Kidney (tissue), 14 donors: ENCODE measurements around the gene NOD2. TPM values are rescaled to one million over a fixed set of nuclear protein-coding genes. Genes with fewer than 3 reads are reported as not detected.

ENCODE experiments used
- DNase-seq, 5 donors: peaks; one replicate each; pipeline ENCODE4 v3.0.0-alpha.2; 2013 to 2020
- FAIRE-seq: peaks from 2 replicates; lab custom pipeline; 2012; peaks lifted over from hg19 to GRCh38; lab: Jason Lieb, UNC
- H3K27ac ChIP-seq, 2 donors: one replicate each; pipeline ENCODE4 v1.7.0; 2013; ENCODE audit warnings: low read depth in 2 of 2, low read length in 2 of 2, inconsistent platforms in 1 of 2
- H3K27me3 ChIP-seq: one replicate; pipeline ENCODE4 v1.7.1; 2013; ENCODE audit warnings: low read length, inconsistent platforms; ENCODE audit not compliant: control insufficient read depth, insufficient read depth
- H3K36me3 ChIP-seq, 3 donors: one replicate each; pipeline versions ENCODE4 v1.7.0 to v1.7.1; 2013; ENCODE audit warnings: low read length in 3 of 3, control low read depth in 1 of 3, inconsistent platforms in 1 of 3; ENCODE audit not compliant: insufficient read depth in 3 of 3, control insufficient read depth in 2 of 3
- H3K4me1 ChIP-seq, 3 donors: one replicate each; pipeline versions ENCODE4 v1.7.0 to v1.7.1; 2013; ENCODE audit warnings: low read length in 3 of 3, inconsistent platforms in 1 of 3, low read depth in 1 of 3; ENCODE audit not compliant: control insufficient read depth in 2 of 3, insufficient read depth in 2 of 3
- H3K4me3 ChIP-seq, 3 donors: one replicate each; pipeline versions ENCODE4 v1.7.0 to v1.8.1; 2013; ENCODE audit warnings: low read length in 3 of 3, control low read depth in 1 of 3, inconsistent platforms in 1 of 3
- H3K9ac ChIP-seq, 3 donors: one replicate each; pipeline versions ENCODE4 v1.7.0 to v1.7.1; 2013; ENCODE audit warnings: low read length in 3 of 3, control low read depth in 1 of 3, inconsistent platforms in 1 of 3
- H3K9me3 ChIP-seq, 3 donors: one replicate each; pipeline versions ENCODE4 v1.7.0 to v1.7.1; 2013; ENCODE audit warnings: low read length in 3 of 3, control low read depth in 1 of 3, inconsistent platforms in 1 of 3; ENCODE audit not compliant: control insufficient read depth in 2 of 3, insufficient read depth in 1 of 3
- intact Hi-C: fragments of 100-400 bp; cut with DNase I; formaldehyde crosslinking; loops from one replicate; pipeline ENCODE4 v1.11.1; 2022
- polyA plus RNA-seq: library from polyadenylated mRNA; stranded (reverse); fragments of 350-450 nt; fragmentation: Illumina TruSeq; extraction: RNeasy Lipid Tissue Mini Kit (QIAGEN cat#74804); gene quantifications from one replicate; pipeline ENCODE4 v1.2.3, GENCODE V29; 2014; ENCODE audit warnings: low read depth, low replicate concordance; ENCODE audit not compliant: insufficient read depth
- total RNA-seq: library from RNA; stranded (reverse); fragmentation: NEBNext Ultra II Directional; extraction: Animal tissue kit (Norgen Biotek cat#: 25700); gene quantifications from one replicate; pipeline ENCODE4 v1.2.1, GENCODE V29; 2021
- TF ChIP-seq, protein P1 (sequence below): IDR thresholded peaks from 3 replicates; pipeline ENCODE4 v1.5.1; 2012; ENCODE audit warnings: mild to moderate bottlenecking, moderate library complexity, borderline replicate concordance; ENCODE audit not compliant: insufficient read depth; ENCODE audit errors: extremely low read depth
- donor health status: control.
- donor health status: control.
- donor health status: control.
- donor health status: control.
- donor health status: control.
- donor health status: DM: yes; HTN: yes; CAD: no.
- donor health status: Normal renal cell carcinoma (clear cell type).

Gene NOD2
- total and polyA plus RNA-seq, 2 donors from 2014 or later: 0.22 to 3.6 TPM

DNA sequence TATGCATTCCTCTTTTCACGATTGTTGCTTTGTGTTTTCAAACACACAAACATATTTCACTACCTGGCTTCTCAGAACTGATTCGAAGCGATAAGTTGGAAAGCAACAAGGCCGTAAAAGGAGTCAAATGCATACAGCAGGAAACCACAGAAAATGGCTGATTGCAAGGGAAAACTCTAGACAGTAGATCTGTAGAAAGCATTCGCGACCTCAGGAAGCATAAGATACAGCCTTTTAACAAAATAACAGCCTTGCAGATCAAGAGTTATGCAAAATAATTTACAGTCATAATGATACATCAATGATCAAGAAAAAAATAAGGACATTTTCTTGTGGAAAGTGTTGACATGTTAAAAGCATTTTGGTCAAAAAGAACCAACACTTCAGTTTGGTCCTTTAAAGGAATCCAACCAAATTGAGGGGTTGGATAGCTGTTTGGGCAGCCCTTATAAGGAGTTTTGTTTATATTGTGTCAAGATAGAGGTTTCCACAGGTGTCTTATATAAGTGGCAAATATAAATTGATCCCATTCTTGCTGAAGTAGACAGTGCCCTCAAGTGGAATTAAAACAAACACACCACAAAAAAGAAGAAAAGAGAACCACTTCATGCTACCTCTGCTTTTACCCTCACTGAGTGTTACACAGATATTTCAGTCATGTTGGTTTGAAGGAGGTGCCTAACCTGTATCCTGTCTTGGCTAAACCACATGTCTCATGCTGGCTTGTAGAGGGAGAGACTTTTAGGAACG, 54.0 kb downstream of the NOD2 start:
- Histone ChIP-seq H3K4me1 (peaks cover 0 to 5% (median 0%) of the 10 kb centered on the region in 3 donors), H3K9ac (no peak overlapping the region), H3K27ac (peak overlapping the region in 1 of 2 donors; percentile 15), H3K27me3 (no peaks in the 10 kb centered on the region), H3K9me3 (no peaks in the 10 kb centered on the region), H3K4me3 (no peak overlapping the region), H3K36me3 (peaks cover 0 to 3% (median 0%) of the 10 kb centered on the region in 3 donors)
- DNase-seq (peak in 2 of 5 donors; percentile 62 to 78), FAIRE-seq (no peak)
- intact Hi-C loops: no loop called here
- TF ChIP-seq, protein P1, sequence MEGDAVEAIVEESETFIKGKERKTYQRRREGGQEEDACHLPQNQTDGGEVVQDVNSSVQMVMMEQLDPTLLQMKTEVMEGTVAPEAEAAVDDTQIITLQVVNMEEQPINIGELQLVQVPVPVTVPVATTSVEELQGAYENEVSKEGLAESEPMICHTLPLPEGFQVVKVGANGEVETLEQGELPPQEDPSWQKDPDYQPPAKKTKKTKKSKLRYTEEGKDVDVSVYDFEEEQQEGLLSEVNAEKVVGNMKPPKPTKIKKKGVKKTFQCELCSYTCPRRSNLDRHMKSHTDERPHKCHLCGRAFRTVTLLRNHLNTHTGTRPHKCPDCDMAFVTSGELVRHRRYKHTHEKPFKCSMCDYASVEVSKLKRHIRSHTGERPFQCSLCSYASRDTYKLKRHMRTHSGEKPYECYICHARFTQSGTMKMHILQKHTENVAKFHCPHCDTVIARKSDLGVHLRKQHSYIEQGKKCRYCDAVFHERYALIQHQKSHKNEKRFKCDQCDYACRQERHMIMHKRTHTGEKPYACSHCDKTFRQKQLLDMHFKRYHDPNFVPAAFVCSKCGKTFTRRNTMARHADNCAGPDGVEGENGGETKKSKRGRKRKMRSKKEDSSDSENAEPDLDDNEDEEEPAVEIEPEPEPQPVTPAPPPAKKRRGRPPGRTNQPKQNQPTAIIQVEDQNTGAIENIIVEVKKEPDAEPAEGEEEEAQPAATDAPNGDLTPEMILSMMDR: no peak

GRCh38 chr16:50751528-50751927, 58.1 kb downstream of the NOD2 start:
- no peaks in the 10 kb centered on the region for H3K4me1 ChIP-seq
- no peaks in the 10 kb centered on the region for H3K9me3 ChIP-seq
- intact Hi-C loops: no loop called here
- DNase-seq: no peak
- no peak overlapping the region for H3K4me3 ChIP-seq
- no peak overlapping the region for H3K27ac ChIP-seq
- no peak overlapping the region for H3K9ac ChIP-seq
- FAIRE-seq: no peak
- TF ChIP-seq, protein P1: no peak
- no peaks in the 10 kb centered on the region for H3K27me3 ChIP-seq
- peaks cover 0 to 7% (median 6%) of the 10 kb centered on the region in 3 donors for H3K36me3 ChIP-seq

DNA sequence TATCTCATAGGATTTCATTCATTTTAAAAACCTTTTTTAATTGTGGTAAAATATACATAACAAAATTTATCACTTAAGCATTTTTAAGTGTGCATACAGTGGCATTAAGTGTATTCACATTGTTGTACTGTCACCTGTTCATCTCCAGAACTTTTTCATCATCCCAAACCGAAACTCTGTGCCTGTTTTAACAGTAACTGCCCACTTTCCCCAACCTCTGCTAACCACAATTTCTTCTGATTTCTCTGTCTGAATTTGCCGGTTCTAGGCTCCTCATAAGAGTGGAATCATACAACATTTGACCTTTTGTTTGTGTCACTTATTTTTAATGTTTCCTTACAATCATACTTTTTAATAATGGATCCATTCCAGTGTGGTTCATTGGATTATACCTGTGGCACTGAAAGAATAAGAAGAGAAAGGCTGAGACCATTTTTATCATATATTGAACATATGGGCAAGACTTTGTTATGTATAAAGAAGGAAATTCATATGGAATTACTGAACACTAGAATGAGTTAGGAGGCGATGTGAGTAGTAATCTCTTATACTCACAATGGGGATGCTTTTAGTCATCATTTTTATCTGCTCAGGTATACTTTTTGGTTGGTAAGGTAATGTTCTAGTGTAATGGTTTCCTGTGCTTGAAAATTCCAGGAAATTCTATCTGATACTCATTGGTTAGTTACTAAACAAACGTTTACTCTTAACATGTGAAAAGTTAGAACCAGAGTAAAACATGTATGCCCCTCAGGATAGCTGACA, 59.2 kb downstream of the NOD2 start:
- no peaks in the 10 kb centered on the region for H3K4me1 ChIP-seq
- no peak overlapping the region for H3K27ac ChIP-seq
- FAIRE-seq (no peak), DNase-seq (no peak)
- peaks cover 0 to 7% (median 6%) of the 10 kb centered on the region in 3 donors for H3K36me3 ChIP-seq
- no peak overlapping the region for H3K9ac ChIP-seq
- intact Hi-C loops: no loop called here
- no peaks in the 10 kb centered on the region for H3K27me3 ChIP-seq
- H3K9me3 ChIP-seq: no peaks in the 10 kb centered on the region
- H3K4me3 ChIP-seq: no peak overlapping the region
- TF ChIP-seq, protein P1: no peak
